ENCODE data around the gene CTDP1.
"Not testable (repeated sequence)": the region's sequence is repeated elsewhere in the genome, so short reads cannot be mapped to it uniquely, and the experiment has no call there.

The CTDP1 gene

DNA sequence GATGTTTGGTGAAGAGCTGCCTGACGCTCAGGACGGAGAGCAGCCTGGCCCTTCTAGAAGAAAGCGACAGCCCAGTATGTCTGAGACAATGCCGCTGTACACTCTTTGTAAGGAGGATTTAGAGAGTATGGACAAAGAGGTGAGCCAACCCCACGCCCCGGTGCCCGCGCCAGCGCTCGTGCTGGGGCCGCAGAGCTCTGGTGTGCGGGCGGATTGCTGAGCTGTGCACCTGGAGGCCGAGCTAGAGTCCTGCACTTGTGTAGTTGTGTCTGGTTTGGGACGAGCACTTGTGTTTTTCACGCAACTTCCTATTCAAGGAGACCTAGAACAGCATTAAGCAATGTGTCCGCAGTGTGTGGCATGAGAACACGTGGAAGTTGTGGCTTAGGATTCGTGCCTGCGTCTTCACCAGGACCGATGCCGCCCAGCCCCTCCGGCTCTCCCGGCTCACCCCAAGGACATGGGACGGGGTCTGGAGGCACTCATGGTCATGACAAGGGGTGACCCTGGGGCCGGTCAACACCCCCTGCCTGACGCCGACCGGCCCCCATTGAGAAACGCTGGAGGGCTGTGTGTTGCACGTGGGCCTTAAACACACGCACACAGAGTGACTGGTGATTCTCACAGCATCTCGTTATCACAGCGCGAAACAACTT is 49.5 kb downstream of the CTDP1 start:
- peaks cover 72% of the 10 kb centered on the region for H3K36me3 ChIP-seq

DNA sequence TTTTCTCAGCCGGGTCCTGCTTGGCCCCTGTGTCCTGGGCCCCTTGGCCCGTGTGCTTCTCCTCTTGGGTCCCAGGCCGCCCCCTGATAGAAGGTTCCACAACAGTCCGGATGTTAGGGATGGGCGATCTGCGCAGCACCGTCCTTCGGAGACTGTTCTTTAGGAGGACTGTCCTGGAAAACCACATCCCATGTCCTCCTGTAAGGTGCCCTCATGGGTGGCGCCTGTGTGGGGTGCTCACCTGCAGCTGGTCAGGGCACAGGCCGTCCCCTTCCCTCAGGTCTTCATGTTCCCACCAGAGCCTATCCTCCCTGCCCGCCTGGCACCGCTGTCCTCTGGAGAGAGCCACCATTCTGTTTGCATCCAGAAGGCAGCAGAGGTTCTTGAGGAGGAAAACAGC is 50.0 kb downstream of the CTDP1 start:
- no peak for TF ChIP-seq CTCF (IDR thresholded peaks at IDR 0.05)
- Histone ChIP-seq H3K27me3 (no peaks in the 10 kb centered on the region), H3K4me3 (ENCODE audit: low read depth in 1 of 2, low read length in 1 of 2) (no peak overlapping the region), H3K9me3 (peaks cover 17% of the 10 kb centered on the region), H3K27ac (no peak overlapping the region), H3K4me1 (ENCODE audit: control insufficient read depth in 1 of 2, insufficient read depth in 1 of 2, low read depth in 1 of 2, low read length in 1 of 2) (no peaks in the 10 kb centered on the region), H3K36me3 (peaks cover 72% of the 10 kb centered on the region)

More for the DNA sequence above, 49.5 kb downstream of the CTDP1 start:
- H3K9me3 ChIP-seq: peaks cover 17% of the 10 kb centered on the region
- no peak overlapping the region for H3K4me3 ChIP-seq (ENCODE audit: low read depth in 1 of 2, low read length in 1 of 2)
- H3K4me1 ChIP-seq (ENCODE audit: control insufficient read depth in 1 of 2, insufficient read depth in 1 of 2, low read depth in 1 of 2, low read length in 1 of 2): no peaks in the 10 kb centered on the region
- H3K27me3 ChIP-seq: no peaks in the 10 kb centered on the region
- H3K27ac ChIP-seq: no peak overlapping the region
- TF ChIP-seq CTCF (IDR thresholded peaks at IDR 0.05): no peak

DNA sequence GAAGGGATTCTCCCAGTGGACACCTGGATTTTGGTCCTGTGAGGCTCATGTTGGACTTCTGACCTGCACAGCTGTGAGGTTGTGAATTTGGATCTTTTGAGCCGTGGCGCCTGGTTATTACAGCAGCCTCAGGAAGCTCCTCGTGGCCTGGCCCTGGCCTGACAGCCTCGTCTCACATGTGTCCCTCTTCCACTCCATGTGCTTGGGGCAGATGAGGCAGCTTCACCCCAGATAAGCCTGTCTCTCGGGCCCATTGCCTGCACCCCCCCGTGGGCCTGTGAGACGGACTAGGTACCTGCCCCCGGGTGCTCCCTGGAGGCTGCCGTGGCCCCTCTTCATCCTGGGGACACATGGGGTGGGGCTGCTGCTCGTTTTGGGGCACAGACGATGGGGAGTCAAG is 51.2 kb downstream of the CTDP1 start:
- no peaks in the 10 kb centered on the region for H3K27me3 ChIP-seq
- H3K36me3 ChIP-seq: peaks cover 78% of the 10 kb centered on the region
- no peak overlapping the region for H3K27ac ChIP-seq
- H3K4me3 ChIP-seq (ENCODE audit: low read depth in 1 of 2, low read length in 1 of 2): no peak overlapping the region
- no peak for TF ChIP-seq CTCF (IDR thresholded peaks at IDR 0.05)
- H3K4me1 ChIP-seq (ENCODE audit: control insufficient read depth in 1 of 2, insufficient read depth in 1 of 2, low read depth in 1 of 2, low read length in 1 of 2): no peaks in the 10 kb centered on the region
- H3K9me3 ChIP-seq: peaks cover 17% of the 10 kb centered on the region

DNA sequence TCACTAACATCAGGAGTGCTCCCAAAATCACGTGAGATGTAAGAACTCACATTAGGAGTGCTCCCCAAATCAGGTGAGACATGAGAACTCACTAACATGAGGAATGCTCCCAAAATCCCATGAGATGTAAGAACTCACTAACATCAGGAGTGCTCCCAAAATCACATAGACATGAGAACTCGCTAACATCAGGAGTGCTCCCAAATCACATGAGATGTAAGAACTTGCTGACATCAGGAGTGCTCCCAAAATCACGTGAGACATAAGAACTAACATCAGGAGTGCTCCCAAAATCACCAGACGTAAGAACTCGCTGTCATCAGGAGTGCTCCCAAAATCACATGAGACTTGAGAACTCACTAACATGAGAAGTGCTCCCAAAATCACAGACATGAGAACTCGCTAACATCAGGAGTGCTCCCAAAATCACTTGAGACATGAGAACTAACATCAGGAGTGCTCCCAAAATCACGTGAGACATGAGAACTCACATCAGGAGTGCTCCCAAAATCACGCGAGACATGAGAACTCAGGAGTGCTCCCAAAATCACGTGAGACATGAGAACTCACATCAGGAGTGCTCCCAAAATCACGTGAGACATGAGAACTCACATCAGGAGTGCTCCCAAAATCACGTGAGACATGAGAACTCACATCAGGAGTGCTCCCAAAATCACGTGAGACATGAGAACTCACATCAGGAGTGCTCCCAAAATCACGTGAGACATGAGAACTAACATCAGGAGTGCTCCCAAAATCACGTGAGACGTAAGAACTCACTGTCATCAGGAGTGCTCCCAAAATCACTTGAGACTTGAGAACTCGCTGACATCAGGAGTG is 52.5 kb downstream of the CTDP1 start:
- H3K4me3 ChIP-seq (ENCODE audit: low read depth in 1 of 2, low read length in 1 of 2); H3K27me3 ChIP-seq; H3K4me1 ChIP-seq (ENCODE audit: control insufficient read depth in 1 of 2, insufficient read depth in 1 of 2, low read depth in 1 of 2, low read length in 1 of 2); H3K27ac ChIP-seq: not testable (repeated sequence)
- Histone ChIP-seq H3K36me3 (peaks cover 87% of the 10 kb centered on the region), H3K9me3 (peaks cover 17% of the 10 kb centered on the region)

DNA sequence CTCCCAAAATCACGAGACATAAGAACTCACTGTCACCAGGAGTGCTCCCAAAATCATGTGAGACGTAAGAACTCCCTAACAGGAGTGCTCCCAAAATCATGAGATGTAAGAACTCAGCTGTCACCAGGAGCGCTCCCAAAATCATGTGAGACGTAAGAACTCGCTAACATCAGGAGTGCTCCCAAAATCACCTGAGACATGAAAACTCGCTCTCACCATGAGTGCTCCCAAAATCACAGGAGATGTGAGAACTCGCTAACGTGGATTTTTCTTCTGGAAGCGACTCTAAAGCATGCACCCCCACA is 53.1 kb downstream of the CTDP1 start:
- H3K27ac ChIP-seq: no peak overlapping the region
- H3K9me3 ChIP-seq: peaks cover 17% of the 10 kb centered on the region
- no peaks in the 10 kb centered on the region for H3K27me3 ChIP-seq
- H3K36me3 ChIP-seq: peaks cover 91% of the 10 kb centered on the region
- no peak overlapping the region for H3K4me3 ChIP-seq (ENCODE audit: low read depth in 1 of 2, low read length in 1 of 2)
- no peaks in the 10 kb centered on the region for H3K4me1 ChIP-seq (ENCODE audit: control insufficient read depth in 1 of 2, insufficient read depth in 1 of 2, low read depth in 1 of 2, low read length in 1 of 2)
- TF ChIP-seq CTCF (IDR thresholded peaks at IDR 0.05): no peak

DNA sequence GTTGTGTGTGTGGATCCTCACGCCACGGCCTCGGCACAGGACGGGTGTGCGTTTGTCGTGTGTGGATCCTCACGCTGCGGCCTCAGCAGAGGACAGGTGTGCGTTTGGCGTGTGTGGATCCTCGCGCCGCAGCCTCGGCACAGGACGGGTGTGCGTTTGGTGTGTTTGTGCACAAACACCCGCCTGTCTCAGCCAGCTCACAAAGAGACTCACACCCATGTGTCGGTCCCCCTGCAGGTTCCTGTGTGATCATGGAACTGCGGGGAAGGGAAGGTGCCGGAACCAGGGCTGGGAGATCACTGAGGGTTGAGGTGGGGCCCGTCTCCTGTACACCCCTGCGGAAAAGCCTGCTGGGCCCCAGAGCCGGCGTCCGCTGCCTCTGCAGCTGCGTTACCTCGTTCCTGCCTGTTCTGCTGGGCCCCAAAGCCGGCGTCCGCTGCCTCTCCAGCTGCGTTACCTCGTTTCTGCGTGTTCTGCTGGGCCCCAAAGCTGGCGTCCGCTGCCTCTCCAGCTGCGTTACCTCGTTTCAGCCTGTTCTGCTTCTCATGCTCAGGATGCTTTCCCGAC is 53.6 kb downstream of the CTDP1 start:
- Histone ChIP-seq H3K4me3 (ENCODE audit: low read depth in 1 of 2, low read length in 1 of 2) (no peak overlapping the region), H3K27me3 (no peaks in the 10 kb centered on the region), H3K27ac (no peak overlapping the region), H3K36me3 (peaks cover 91% of the 10 kb centered on the region), H3K4me1 (ENCODE audit: control insufficient read depth in 1 of 2, insufficient read depth in 1 of 2, low read depth in 1 of 2, low read length in 1 of 2) (no peaks in the 10 kb centered on the region), H3K9me3 (peaks cover 17% of the 10 kb centered on the region)
- TF ChIP-seq CTCF (IDR thresholded peaks at IDR 0.05): no peak

All from neutrophil (primary cell).